Glomerular visceral epithelial cell (primary cell): ENCODE measurements around the gene HLA-B.

ENCODE experiments used
- DNase-seq: peaks from one replicate; pipeline ENCODE4 v3.0.0-alpha.2; 2016; ENCODE audit errors: extremely low spot score

Gene HLA-B

DNA sequence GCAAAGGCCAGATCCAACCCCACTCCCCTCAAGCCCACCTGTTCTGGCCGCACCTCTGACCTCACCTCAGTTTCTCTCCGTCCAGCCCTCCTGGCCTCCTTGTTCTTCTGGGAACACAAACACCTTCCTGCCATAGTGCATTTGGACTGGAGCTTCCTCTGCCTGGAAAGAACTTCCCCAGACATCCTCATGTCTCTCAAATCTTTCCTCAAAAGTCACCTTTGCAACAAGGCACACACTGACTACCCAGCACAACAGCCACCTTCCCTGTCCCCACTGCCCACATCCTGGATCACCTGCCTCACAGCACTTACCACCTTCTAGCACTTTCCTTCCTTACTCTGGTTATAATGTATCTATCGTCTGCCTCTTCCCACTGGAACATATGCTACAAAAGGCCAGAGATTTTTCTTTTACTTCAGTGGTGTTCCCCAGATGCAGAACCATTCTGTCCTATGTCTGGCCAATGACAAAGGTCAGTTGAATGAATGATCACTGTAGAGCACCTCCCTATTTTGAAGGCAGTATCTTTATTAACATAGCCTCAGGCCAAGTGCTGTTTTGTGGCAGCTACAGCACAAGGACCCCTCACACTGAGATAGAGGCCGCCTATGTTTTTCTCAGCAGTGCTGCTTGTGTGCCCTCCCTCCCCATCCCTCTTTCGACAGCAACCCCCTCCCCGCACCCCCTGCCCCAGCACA, 4.1 kb downstream of the HLA-B start:
- DNase-seq = no peak

DNA sequence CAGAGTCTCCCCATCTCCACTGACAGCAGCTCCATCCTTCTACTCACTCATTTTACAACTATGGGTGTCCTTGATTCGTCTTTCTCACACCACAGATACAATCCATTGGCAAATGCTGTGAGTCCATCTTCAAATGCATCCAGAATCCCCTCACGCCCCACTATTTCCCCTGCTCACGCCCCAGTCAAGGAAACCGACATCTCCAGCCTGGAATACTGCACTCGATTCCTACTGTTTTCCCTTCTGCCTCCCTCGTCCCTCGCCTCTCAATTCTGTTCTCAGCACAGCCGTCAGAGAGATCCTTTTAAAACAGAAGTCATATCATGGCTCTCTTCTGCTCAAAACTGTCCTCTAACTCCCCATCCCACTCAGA, 4.7 kb downstream of the HLA-B start:
- DNase-seq = no peak

DNA sequence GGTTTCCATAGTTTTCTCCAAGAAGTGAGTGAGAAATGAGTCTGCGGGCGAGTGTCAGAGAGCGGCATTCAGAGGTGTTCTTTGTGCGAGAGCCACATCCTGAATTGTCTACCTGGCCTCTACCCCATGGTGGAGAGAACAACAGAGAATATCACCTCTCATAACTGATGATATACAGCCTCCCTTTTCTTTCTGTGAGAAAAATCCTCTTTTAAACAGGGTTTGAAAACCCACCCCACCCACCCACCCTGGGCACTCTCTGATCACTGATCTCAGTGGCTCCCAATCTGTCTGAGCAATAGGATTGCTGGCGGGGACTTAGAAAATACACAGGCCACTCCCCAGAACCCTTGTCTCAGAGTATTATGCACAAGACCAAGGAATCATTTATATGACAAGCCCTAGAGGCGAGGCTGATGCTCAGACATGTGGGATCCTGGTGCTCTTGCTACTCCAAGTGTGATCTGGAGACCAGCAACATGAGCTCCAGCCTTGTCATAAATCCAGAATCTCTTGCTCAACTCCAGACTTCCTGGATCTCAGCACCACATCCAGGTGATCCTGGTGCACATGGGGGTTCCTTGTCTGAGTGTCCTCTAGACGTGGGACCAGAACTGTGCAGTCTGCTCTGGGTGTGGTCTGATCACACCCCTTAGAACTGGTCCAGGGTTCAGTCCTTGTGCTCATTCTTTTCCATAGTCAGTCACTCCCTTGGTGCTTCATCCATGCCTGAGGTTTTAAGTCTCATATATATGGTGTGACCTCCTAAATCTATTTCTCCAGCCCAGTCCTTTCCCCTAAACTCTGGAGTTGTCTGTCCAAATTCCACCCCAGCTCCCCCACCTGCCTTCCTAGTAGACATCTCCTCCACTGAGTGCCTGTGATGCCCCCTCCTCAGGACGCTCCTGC, 5.3 kb downstream of the HLA-B start:
- no peak for DNase-seq

DNA sequence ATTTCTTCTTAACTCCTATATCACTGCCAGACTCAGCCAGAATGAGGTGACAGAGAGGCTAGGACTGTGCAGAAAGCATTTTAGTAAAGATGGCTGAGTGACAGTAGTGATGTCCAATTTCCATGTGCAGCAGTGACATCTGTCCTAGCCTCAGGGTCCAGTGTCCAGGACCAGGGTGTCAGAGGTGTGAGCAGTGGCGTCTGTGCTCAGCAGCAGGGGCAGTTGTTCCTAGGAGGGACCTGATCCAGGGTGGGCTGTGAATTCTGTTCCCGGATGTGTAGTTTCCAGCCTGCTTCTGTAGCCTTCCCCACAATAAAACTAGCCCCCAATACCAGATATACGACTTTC, 6.0 kb downstream of the HLA-B start:
- no peak for DNase-seq

DNA sequence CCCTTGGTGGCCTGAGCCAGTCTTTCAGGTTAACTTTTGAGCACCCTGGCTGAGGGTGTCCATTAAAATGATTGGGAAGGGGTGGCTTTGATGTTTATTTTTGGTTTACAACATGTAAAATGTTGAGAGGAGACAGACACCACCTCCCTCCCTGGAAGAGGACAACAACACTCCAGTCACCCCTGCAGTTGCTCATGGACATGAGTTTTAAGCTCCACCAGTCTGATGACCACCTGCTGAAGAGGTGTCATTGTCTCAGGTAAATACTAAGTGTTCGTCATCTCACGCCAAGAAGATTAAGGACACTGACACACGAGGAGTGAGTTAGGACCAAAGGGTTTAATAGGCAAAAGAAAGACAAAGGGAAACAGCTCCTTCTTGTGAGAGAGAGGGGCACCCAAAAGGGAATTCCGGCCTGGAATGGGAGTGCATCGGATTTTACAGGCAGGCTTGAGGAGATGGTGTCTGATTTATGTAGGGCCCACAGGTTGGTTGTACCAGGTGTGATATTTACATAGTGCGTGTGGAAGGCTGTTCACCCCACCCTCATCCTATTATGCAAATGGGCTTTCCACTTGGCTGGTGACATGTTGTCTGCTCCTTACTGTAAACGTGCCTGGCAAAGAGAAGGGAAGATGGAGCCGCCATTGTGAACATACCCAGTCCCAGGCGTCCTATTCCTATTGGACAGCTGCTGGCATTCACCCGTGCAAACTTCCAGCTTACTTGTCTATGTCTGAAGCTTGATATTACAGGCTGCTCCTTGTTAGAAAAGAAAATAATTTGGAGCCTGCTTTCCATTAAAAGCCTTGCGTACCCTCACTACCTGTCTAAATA, 6.6 kb downstream of the HLA-B start:
- no peak for DNase-seq

DNA sequence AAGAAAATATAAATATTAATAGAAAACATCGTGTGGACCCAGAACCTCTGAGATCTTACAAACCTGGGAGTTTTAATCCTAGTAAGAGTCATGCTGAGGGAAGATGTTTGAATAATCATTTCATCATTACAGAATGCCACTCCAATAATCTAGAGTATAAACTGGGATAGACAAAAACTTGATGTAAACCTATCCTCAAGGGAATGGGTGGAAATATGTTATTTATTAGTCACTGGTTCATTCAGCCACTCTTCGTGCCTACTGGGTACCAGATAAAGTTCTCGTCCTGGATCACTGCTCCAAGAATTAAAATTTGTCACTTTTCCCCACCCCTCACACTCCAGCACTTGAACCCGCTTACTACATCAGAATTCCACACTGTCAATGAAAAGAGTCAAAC, 7.7 kb downstream of the HLA-B start:
- DNase-seq = no peak

DNA sequence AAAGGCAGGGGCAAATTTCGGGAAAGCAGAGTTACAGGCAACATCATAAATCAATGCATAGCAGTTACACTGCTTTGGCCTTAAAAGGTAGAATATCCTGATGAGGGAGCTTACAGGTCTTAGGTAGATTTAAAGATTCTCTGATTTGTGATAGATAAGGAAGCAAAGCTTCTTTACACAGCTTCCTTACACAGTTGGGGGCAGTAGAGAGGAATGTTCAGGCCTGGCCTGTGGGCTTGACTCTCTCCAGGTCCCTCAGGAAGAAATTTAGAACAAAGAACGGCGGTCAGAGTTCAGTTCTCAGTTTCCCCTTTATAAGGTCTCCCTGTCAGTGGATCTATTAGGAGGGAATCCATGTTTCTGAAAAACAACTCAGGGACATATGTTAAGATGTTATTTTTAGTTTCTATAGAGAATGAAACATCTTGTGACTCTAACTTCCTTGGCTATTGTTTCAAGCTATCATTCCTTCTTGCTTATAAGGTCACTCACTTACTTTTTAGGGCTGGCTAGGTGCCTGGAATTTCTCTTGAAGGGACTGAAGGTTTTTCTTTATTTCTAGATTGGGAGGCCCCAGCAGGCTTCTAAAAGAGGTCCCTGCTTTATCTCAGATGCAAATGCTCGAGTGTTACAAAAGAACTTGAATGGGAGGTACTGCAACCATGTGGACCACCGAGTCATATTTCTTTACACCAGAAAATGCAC, 11.8 kb downstream of the HLA-B start:
- DNase-seq = no peak

DNA sequence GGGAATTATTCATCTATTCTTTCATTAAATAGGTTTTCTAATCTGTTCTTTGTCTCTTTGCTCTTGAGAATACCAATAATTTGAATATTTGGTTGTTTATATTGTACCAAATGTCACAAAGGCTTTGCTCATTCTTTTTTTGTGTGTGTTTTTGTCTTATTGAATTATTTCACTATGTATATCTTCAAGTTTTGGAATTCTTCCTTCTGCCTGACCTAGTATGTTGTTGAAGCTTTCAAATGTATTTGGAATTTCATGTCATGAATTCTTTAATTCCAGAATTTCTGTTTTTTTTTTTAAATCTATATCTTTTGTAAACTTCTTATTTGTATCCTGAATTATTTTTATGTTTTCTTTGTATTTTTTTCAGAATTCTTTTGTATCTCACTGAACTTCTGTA, 16.8 kb downstream of the HLA-B start:
- DNase-seq = no peak

DNA sequence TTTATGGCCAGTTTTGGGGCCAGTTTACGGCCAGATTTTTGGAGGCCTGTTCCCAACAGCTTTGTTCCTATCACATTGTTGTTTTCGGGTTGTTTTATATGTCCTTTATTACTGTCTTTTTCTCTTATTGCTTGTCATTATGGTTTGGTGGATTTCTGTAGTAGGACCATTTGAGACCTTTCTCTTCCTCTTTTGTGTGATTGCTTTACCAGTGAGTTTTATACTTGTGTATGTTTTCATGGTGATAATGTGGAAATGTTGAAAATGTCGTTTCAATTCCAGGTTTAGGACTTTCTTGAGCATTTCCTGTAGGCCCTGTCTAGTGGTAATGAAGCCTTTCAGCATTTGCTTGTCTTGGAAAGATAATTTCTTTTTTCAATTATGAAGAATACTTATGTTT, 17.8 kb downstream of the HLA-B start:
- DNase-seq = no peak

DNA sequence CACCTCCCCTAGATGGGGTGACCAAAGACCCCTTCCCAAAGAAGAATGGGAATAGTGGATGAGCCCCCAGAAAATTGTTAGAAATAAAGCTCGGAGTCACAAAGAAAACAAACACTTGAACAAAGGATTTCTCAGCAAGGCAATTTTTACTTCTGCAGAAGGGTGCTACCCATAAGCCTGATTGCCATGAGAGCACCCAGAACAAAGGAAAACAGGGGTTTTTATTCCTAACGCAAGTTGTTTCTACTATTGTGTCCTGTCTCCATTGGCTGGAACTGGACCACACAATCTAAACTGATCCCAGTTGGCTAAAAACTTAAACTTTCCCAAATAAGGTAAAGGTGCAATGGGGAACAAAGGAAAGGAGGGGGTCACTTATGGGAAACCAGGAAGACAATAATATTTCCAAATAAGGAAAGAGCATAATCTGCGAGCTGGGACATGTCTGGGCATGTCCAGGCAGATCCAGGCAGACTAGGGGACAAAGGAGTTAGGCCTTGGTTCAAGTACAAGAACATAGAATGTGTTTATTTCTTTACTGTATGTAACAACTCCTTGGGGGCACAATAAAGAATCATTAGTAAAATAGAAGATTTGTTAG, 20.0 kb downstream of the HLA-B start:
- DNase-seq = no peak

DNA sequence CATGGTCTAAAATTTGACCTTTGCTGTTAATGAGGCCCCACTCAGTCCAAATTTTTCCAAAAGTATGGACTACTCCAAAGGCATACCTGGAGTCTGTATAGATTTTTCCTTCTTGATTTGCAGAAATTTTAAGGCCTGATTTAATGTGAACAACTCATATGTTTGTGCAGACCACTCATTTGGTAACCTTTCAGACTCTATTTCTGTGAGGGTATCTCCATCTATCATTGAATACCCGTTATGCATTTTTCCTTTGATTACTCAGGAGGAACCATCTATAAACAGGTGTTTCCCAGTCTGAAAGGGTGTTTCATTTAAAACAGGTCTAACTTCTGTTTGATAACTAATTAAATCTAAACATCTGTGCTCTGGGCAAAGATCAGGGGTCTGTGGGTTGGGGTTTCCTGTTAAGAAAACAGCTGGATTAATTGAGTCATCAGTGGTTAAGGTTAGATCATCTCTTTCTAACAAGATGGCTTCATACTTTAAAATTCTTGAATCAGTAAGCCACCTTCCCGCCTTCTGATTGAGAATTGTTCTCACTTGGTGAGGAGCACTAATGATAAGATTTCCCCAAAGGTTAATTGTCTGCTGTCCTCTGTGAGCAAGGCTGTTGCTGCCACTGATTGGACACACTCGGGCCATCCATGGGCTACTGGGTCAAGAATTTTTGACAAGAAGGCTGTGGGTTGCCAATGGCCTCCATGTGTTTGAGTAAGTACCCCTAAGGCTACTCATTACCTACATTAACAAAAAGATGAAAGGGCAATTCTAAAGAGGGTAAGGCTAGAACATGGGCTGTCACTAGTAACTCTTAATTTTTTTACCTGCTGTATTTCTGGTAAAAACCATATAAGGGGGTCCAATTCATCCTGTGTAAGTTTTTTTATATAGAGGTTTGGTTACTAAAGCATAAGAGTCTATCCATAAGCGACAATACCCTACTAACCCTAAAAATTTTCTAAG, 24.1 kb downstream of the HLA-B start:
- no peak for DNase-seq

DNA sequence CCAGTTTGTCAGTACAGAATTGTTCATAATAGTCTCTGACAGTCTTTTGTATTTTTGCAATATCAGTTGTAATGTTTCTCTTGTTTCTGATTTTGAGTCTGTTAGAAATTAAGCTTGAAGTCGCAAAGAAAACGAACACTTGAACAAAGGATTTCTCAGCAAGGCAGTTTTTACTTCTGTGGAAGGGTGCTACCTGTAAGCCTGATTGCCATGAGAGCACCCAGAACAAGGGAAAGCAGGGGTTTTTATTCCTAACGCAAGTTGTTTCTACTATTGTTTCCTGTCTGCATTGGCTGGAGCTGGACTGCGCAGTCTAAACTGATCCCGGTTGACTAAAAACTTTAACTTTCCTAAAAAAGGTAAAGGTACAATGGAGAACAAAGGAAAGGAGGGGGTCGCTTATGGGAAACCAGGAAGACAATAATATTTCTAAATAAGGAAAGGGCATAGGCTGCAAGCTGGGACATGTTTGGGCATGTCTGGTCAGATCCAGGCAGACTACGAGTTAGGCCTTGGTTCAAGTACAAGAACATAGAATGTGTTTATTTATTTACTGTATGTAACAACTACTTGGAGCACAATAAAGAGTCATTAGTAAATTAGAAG, 28.5 kb downstream of the HLA-B start:
- no peak for DNase-seq

DNA sequence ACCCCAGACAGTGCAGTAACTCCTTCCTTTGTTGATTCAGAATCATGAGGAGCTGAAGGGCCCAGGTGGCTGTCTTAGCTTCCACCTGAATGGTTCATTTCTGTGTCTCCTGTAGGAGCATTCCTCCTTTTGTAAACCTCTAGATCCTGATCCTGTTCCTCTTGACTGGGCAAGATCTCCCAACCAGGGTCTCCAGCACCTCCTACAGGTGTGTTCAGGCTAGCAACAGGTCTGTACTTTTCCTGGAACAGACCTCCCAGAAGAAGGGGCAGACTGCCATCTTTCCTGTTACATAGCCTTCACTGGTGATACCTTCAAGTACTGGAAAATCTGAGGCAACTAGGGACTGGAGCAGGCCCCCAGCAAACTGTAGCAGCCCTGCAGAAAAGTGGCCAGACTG, 35.2 kb downstream of the HLA-B start:
- no peak for DNase-seq

DNA sequence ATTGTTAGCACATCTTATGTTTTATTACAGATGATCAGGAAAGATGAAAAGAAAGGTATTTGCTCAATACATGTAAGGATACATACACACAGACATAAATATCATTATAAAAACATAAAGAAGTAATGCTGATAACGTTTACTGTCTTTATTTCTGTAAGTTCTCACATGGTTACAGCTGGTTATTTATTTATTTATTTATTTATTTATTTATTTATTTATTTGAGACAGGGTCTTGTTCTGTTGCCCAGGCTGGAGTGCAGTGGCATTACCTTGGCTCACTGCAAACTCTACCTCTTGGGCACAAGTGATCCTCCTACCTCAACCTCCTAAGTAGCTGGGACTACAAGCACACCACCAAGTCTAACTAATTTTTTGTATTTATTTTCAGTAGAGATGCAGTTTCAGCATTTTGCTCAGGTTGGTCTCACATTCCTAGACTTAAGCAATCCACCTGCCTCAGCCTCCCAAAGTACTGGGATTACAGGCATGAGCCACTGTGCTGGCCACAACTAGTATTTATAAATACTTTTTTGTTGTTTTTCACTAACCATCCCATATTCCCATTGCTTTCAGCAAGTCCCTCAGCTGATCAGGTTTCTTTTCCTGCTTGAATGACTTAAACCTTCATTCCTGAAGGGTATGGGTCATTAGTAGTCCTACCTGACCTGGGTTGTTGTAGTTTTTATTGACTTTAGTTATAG, 35.8 kb downstream of the HLA-B start:
- DNase-seq = no peak

DNA sequence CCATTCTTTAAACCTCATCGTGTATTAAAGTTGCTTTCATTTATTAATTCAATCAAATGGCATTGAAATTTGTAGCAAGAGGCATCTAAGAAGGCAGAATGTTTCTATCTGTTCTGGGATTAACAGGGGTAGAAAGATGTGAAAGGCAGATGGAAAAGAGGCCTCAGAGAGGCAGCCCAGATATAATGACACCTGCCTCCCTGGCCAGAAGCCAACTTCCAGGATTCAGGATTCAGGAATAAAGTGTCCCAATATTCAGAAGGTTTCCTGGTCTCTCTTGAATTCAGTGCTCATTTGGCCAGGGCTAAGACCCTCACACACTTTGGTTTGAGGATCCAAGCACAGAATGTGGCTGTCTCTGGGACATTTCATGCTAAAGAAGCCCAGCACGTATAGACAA, 39.9 kb downstream of the HLA-B start:
- DNase-seq = no peak

DNA sequence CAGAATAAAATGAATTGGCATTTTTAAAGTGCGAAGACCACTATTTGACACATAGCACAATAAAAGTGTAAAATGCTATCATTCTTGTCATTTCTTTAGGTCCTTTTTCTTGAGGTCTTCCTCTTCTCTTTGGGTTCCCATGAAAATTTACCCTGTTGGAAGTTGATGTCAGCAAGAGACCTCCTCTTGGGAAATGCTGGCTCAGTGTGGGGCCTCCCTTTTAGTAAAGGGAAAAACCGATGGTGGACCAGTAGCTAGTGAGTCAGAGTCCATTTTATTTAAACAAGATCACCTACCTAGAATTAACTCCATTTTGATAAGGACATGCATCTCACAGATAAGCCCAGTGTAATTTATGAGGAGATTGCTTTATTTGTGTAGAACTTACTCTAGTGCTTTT, 47.3 kb downstream of the HLA-B start:
- DNase-seq = no peak

DNA sequence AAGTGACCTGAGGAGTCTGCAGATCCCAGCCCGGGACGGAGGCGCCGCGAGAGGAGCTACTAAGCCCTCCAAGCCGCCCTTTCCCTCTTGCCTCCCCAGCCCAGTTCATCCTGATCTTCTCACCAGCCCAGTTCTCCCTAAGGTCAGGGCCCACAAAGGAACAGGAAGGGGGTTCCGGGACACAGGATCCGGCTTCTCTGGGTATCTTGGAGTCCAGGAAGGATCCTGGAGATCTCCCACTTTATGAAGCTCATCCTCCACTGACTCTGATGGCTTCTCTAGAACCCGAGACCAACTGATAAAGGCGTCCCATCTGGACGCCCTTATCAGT, 48.2 kb downstream of the HLA-B start:
- no peak for DNase-seq

DNA sequence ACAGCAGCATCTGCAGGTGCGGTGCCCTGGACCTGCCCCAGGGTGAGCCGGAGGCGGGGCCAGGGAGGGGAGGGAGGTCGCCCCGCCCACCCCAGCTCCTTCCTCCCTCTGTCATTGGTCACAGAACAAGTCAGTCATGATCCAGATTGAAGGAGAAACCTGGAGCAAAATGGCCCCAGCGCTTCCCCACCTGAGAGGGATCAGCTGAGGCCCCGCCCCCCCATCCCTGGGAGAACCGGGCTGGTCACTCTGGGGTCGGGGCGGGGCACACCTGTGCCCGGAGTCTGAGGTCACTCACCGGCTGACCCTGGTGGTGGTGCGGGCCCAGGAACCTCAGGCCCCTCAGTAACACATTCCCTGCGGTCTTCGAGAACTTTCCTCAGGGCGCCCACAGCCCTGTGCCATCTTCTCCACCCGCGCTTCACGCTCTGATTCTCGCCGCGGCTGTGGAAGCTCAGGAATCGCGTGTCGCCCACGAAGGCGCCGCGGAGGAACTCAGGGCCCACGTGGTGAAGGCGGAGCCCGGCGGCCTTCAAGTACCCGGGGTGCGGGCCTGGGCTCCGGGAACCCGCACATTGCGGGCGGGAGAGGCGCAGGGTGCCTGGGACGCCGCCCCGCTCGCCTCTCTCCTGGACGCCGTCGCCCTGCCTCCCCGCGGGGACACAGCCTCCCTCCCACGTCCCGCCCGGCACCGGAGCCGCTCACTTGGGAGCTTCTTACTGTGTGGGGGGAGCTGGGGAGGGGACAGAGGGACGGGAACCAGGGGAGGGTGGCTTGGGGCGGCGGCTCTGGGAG, 48.7 kb downstream of the HLA-B start:
- DNase-seq = peak; percentile 28

DNA sequence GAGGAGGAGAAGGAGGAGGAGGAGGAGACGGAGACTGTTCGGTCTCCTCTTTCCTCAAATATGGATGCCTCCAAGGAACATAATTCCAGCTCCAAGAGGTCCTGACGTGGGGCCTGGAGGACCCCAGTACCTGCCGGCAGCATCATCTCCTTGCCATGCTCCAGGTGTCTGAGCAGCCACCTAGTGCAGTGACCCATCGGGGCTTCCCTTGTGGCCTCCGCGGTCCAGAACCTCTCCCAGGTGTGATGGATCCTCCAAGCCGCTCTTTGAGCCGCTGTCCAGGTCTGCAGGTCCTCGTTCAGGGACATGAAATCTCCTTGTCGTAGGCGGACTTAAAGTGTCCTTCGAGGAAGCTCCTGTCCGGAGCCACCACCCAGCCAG, 49.3 kb downstream of the HLA-B start:
- DNase-seq = no peak
